Tibial artery (tissue), 4 donors: ENCODE data around the gene MIPEP.

Source experiments
- DNase-seq, 2 donors: peaks; one replicate each; pipeline ENCODE4 v3.0.0-alpha.2; 2019
- H3K27ac ChIP-seq, 2 donors: fragments of 200-600 bp; sonication (generic) in 1 of 2; 1 replicate in 1 of 2; 2 replicates in 1 of 2; pipeline ENCODE4 v1.5.1; 2018 to 2019; ENCODE audit warnings: mild to moderate bottlenecking in 1 of 2
- H3K27me3 ChIP-seq, 2 donors: fragments of 200-600 bp; sonication (generic) in 1 of 2; one replicate each; pipeline versions ENCODE4 v1.5.1 to v1.6.0; 2016 to 2019
- H3K36me3 ChIP-seq, 3 donors: fragments of 200-600 bp; sonication (generic) in 2 of 3; one replicate each; pipeline ENCODE4 v1.5.1; 2016 to 2019; ENCODE audit warnings: mild to moderate bottlenecking in 2 of 3
- H3K4me1 ChIP-seq, 4 donors: fragments of 200-600 bp; sonication (generic) in 2 of 4; 1 replicate in 3 of 4; 2 replicates in 1 of 4; pipeline ENCODE4 v1.5.1; 2016 to 2019
- H3K4me3 ChIP-seq, 2 donors: fragments of 200-600 bp; sonication (generic) in 1 of 2; 1 replicate in 1 of 2; 2 replicates in 1 of 2; pipeline ENCODE4 v1.5.1; 2018 to 2019; ENCODE audit warnings: mild to moderate bottlenecking in 2 of 2
- H3K9me3 ChIP-seq, 3 donors: fragments of 200-600 bp; sonication (generic) in 1 of 3; one replicate each; pipeline ENCODE4 v1.5.1; 2016 to 2019
- CTCF ChIP-seq, 2 experiments: fragments of 200-600 bp in 1 of 2; fragments of 450-650 bp in 1 of 2; IDR thresholded peaks; one replicate each; pipeline ENCODE4 v1.5.1; 2017 to 2019; ENCODE audit warnings: antibody characterized with exemption in 2 of 2, mild to moderate bottlenecking in 1 of 2, moderate library complexity in 1 of 2
- intact Hi-C: fragments of 100-400 bp; cut with DNase I; formaldehyde crosslinking; loops from one replicate; pipeline ENCODE4 v1.15.0; 2023; ENCODE audit warnings: low total_unique reads

The MIPEP gene

DNA sequence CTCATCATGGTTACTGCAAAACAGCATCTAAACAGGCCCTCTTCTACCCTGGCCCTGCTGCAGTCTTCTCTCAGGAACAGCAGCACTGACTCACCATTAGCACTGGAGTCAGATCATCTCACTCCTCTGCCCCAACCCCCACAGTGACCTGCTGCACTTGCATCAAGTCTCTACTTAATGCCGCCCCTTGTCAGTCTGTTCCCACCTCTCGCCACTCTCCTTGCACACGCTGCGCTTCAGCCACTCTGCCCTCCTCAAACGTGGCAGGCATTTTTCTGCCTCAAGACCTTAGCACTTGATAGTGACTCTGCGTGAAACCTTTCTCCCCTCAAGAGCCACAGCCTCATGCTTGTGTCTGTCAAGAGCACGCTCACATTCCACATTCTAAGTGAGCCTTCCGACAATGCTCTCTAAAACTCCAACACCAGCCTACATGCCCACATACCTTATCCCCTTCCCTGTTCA lies 22.1 kb downstream of the MIPEP start:
- H3K4me3 ChIP-seq: no peak overlapping the region
- no peak overlapping the region for H3K27ac ChIP-seq
- H3K9me3 ChIP-seq: no peaks in the 10 kb centered on the region
- no peak for DNase-seq
- intact Hi-C loops: no loop called here
- no peaks in the 10 kb centered on the region for H3K27me3 ChIP-seq
- no peaks in the 10 kb centered on the region for H3K4me1 ChIP-seq
- TF ChIP-seq CTCF (IDR thresholded peaks at IDR 0.05): no peak
- peaks cover 0 to 25% (median 8%) of the 10 kb centered on the region in 3 donors for H3K36me3 ChIP-seq

- Histone ChIP-seq H3K9me3 (no peaks in the 10 kb centered on the region), H3K4me1 (no peaks in the 10 kb centered on the region), H3K36me3 (peaks cover 0 to 30% (median 8%) of the 10 kb centered on the region in 3 donors), H3K27ac (no peak overlapping the region), H3K4me3 (no peak overlapping the region), H3K27me3 (no peaks in the 10 kb centered on the region)
- intact Hi-C loops: no loop called here
- no peak for DNase-seq
- no peak for TF ChIP-seq CTCF (IDR thresholded peaks at IDR 0.05)
Measured at GRCh38 chr13:23866420-23867026, 22.7 kb downstream of the MIPEP start.

GRCh38 chr13:23865906-23866305 lies 23.3 kb downstream of the MIPEP start:
- no peaks in the 10 kb centered on the region for H3K4me1 ChIP-seq
- no peak for DNase-seq
- H3K36me3 ChIP-seq: peaks cover 0 to 36% (median 8%) of the 10 kb centered on the region in 3 donors
- intact Hi-C loops: no loop called here
- no peaks in the 10 kb centered on the region for H3K27me3 ChIP-seq
- no peak for TF ChIP-seq CTCF (IDR thresholded peaks at IDR 0.05)
- H3K4me3 ChIP-seq: no peak overlapping the region
- H3K27ac ChIP-seq: no peak overlapping the region
- no peaks in the 10 kb centered on the region for H3K9me3 ChIP-seq

- no peak for DNase-seq
- no peak overlapping the region for H3K27ac ChIP-seq
- intact Hi-C loops: no loop called here
- no peak overlapping the region for H3K4me3 ChIP-seq
- no peaks in the 10 kb centered on the region for H3K9me3 ChIP-seq
- H3K36me3 ChIP-seq: peaks cover 0 to 44% (median 8%) of the 10 kb centered on the region in 3 donors
- H3K4me1 ChIP-seq: no peaks in the 10 kb centered on the region
- TF ChIP-seq CTCF (IDR thresholded peaks at IDR 0.05): no peak
- H3K27me3 ChIP-seq: no peaks in the 10 kb centered on the region
Measured at GRCh38 chr13:23865026-23865425, 24.2 kb downstream of the MIPEP start.

DNA sequence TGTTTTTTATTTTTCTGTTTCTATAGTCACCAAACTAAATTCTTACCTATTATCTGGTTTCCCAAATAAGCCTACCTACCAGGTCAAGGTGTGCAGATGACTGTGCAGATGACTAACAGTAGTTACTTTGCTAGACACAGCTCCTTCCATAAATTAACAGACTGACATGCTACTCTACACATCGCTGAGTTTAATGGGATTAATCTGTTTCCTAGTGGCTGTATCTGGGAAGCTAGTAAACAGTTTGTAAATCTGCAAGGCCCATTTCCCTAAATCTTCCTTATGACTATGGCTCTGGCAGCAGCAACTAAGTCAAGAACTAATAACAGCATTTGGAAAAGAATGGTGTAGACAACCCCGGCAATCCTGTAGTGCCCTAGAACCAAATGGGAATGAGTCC lies 27.9 kb downstream of the MIPEP start:
- TF ChIP-seq CTCF (IDR thresholded peaks at IDR 0.05): no peak
- H3K27me3 ChIP-seq: no peaks in the 10 kb centered on the region
- H3K27ac ChIP-seq: no peak overlapping the region
- intact Hi-C loops: no loop called here
- H3K36me3 ChIP-seq: peaks cover 0 to 33% (median 3%) of the 10 kb centered on the region in 3 donors
- H3K4me3 ChIP-seq: no peak overlapping the region
- DNase-seq: no peak
- H3K4me1 ChIP-seq: no peaks in the 10 kb centered on the region
- no peaks in the 10 kb centered on the region for H3K9me3 ChIP-seq

DNA sequence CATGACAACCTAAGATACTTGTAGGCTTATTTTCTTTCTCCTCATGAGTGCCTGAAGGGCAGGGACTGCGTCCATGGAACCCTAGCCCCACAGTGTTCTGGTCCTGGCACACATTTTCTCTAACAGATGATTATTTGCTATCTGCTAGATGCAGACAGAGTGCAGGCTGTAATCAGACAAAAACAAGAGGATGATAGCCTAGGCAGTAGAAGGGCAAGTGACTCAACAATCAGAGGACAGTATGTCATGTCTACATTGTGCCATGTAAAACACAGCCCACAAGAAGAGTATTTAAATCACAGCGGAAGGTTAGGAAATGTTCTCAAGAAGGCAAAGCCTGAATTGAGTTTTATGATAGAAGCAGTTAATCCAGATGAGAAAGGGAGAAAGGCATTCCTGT lies 29.3 kb downstream of the MIPEP start:
- Histone ChIP-seq H3K36me3 (peaks cover 0 to 40% (median 8%) of the 10 kb centered on the region in 3 donors), H3K4me3 (no peak overlapping the region), H3K27me3 (no peaks in the 10 kb centered on the region), H3K4me1 (no peaks in the 10 kb centered on the region), H3K9me3 (no peaks in the 10 kb centered on the region), H3K27ac (no peak overlapping the region)
- TF ChIP-seq CTCF (IDR thresholded peaks at IDR 0.05): no peak
- intact Hi-C loops: no loop called here
- DNase-seq: no peak
